HG02763 (cell line): Measurements from ENCODE around the gene CSAD.

Source experiments
- ATAC-seq: cut with Tn5 transposase; IDR thresholded peaks from one replicate; pipeline ENCODE4 v1.9.1; 2021; ENCODE audit warnings: mild to moderate bottlenecking, moderate library complexity; ENCODE audit not compliant: unreplicated experiment

The CSAD gene

GRCh38 chr12:53200107-53200457 lies 19.4 kb upstream of the CSAD start:
- peak; percentile 15 for ATAC-seq

- ATAC-seq = no peak
Observed at GRCh38 chr12:53199700-53200099, 19.0 kb upstream of the CSAD start.

- ATAC-seq = no peak
Observed at GRCh38 chr12:53198486-53199110, 17.9 kb upstream of the CSAD start.

- no peak for ATAC-seq
Observed at GRCh38 chr12:53197011-53197640, 16.4 kb upstream of the CSAD start.

- no peak for ATAC-seq
Observed at GRCh38 chr12:53196486-53196885, 15.8 kb upstream of the CSAD start.

GRCh38 chr12:53195516-53196420 lies 15.0 kb upstream of the CSAD start:
- no peak for ATAC-seq

GRCh38 chr12:53194973-53195372 lies 14.2 kb upstream of the CSAD start:
- no peak for ATAC-seq

DNA sequence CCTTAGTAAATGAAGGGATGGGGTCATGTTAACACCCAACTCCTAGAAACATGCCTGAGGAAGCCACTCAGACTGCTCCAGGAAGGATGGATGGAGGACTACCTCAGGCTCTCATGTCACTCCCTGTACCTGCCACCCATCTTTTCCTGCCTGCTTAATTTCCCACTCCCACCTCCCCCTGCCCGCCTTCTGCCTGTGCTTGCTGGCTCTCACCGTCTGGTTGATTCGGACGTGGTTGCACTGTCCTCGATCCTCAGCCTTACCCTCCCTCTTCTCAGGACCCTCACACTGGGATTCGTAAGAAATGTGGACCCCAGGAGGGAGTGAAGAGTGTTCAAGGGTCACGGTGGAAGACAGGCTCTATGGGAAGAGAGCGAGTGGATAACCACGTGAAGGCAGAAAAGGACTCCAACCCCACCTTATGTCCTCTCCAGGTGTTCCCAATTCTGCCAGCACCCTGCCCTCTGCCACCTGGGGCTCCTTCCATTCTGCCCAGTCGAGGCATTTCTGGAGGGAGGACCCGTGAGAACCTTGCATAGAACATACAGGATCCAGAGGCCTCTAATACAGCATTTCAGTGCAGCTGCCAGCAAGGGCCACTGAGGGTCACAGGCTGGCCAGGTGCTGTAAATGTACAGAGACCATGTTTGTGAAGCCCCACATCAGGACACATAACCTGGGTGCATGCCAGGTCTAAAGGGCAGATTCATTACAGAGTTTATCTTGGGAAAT lies 13.4 kb upstream of the CSAD start:
- ATAC-seq = no peak

DNA sequence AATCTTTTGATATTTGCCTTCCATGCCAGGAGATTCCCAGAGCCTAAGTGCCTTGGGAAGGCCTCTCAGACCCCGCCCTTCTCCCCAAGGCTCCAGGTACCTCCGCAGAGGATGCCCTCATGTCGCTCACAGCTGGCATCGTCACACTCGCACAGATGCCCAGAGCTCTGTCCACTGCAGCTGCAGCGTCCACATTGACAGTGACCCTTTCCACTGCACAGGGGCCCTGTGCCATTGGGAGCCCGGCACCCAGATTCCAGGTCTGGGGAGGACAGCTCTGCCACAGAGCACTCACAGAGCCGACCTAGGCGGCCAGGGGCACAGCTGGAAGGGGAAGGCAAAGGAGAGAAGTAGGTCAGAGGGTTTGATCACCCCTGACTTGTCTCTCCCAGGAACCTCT lies 12.3 kb upstream of the CSAD start:
- ATAC-seq = no peak

DNA sequence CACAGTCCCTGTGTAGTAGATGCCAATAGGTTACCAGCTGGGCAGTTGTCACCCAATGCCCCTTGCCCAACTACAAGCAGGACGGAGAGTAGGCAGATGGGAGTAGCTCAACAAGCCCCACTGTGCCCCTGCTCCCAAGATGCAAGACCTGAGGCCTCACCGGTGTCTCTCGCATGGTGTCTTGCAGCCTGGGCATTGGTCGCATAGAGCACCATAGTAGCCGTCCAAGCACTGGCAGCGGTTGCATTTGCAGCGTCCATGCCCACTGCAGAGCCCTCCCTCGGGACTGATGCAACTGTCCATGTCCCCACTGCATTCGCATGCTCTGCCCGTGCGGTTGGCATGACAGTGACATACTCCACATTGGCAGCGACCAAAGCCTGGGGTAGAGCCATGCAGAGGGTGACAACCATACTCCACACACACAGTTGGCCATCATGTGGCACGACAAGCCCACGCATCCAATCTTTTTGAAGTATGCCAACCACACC lies 11.9 kb upstream of the CSAD start:
- no peak for ATAC-seq

GRCh38 chr12:53191885-53192530 lies 11.3 kb upstream of the CSAD start:
- ATAC-seq = no peak

DNA sequence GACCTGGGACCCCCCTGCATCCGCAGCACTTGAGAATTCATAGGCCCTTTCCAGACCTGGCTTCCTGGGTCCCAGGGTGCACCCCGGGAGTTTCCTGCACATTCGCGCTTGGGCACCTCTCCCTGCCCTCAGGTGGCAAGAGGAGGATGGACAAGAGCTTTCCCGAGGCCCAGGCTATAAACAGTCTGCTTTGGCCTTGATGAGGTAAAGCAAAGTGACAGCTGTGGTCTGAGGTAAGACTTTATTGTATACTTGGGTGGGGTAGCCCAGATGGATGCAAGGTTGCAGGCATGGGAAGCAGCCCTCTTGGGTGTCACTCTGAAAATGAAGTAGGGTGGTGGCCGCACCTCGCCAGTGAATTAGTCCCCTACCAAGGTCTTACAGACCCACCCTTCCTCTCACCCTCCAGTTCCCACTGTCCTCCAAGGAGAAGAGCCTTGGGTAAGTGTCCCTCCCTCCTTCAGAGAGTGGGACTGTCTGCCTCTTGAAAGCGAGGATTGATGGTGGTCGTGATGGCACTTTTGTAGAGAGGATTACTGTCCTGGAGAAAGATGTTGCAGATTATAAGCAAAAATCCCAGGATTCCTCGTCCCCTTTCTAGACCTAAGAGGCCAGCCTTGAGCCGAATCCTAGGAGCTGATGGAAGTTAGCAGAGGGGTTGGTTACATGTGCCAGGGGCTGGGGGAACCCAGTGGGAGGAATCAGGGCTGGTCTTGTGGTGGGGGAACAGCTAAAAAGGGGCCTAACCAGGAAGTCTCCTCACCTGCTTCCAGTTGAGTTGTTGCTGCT lies 10.6 kb upstream of the CSAD start:
- no peak for ATAC-seq

DNA sequence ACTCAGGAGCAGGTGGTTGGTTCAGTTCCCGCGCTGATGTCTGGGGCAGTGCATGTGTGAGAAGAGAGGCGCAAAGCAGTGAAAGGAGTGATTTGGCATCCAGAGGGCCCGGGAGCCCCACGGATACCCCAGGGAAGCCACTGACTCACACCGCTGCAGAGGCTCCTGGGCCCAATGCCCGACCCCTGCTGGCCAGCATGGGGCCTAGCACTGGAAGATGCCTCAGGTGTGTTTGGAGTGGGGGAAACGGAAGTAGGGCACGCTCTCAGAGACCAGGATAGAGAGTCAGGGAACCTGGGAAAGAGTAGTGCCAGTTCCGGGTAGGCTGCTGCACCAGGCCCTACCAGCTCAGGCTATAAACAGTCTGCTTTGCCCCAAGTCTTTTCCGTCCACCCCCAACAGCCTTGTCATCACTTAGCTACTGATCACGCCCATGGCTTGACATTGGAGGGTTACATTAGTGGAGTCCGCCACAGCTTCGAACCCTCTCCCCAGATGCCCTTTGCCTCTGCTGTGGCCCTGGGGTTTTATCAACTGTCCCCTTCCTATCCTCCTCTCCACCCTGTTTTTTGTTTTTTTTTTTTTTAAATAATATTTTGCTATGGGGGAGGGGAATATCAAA lies 9.5 kb upstream of the CSAD start:
- no peak for ATAC-seq

- no peak for ATAC-seq
Observed at GRCh38 chr12:53187145-53187899, 6.6 kb upstream of the CSAD start.

GRCh38 chr12:53186745-53187144 lies 6.0 kb upstream of the CSAD start:
- no peak for ATAC-seq

DNA sequence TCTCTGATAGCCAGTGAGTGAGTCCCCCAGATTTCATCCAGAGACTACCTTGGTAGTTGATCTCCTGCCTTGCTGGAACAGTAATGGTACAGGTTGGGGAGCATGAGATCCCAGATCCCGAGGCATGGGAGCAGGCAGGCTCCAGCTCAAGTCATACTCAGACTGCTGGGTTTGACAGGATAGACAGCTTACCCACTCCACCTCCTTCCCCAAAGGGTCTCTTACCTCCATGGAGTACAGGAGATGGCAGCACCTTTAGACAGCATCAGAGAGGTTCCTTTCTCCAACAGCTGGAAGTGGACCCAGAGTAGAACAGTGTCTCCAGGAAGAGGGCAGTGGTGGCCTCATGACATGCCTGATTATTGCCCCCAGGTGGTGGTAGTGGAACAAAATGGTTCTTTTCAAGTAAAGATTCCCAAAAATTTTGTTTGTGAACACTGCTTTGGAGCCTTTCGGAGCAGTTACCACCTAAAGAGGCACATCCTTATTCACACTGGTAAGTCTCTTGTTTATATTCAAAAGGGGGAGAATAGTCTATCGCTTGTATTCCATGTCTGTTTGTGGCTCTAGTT lies 4.9 kb upstream of the CSAD start:
- ATAC-seq = no peak

GRCh38 chr12:53184828-53185227 lies 4.1 kb upstream of the CSAD start:
- no peak for ATAC-seq

DNA sequence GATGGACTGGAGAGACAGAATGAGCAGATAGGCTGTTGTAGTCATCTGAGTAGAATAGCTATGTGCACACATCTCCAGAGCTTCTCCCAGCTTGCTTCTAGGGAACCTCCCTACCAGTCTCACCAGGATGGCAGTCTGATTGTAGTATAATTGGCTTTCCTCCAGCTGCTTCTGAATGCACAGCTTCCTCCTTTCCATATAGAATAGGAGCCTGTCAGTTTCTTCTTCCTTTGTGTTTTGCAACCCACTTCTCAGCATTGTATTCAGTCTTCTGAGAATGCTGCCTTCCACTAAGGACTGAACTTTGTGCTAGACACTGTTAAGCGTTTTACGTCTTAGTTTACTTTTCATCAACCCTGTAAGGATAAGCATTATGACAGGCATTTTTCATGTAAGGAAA lies 2.2 kb upstream of the CSAD start:
- no peak for ATAC-seq
